Measurements from ENCODE around the gene TEX52.

The TEX52 gene

DNA sequence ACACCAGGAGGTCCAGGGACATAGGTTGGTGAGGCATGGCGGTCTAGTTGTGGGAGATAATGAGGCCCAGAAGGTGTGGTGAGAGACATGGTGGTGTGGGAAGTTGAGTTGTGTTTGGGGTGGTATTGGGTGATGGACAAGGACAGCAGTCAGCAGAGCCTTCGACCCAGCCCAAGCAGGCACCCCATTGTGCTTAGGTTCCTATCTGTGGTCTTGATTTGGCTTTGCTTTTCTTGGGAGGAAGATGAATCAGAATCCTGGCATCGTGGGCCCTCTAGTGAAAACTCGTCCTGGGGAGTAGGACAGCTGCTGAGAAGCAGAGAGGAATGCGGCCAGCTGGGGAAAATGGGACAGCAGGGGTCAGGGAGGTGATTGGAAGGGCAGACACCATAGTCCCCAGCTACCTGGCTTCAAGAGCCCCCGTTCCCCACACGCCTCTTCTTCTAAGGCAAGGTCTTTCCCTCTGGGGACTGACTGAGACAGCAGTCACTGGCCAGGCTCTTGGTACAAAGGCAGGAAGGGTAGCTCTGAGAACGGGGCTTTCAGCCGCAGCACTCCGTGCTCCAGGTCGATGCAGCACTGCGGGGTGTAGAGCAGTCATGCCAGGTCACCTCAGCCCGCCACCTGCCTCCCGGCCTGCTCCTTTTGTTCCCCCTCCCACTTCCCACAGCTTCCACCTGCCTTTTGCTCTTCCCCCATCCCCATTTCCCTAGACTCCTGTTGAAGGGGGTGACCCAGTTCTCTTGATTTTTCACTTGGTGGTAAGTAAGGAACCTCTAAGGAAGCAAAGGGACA is 29.9 kb downstream of the TEX52 start:
- no peak for TF ChIP-seq ZNF274 (IDR thresholded peaks at IDR 0.05; ENCODE audit: low read depth, low read length)

DNA sequence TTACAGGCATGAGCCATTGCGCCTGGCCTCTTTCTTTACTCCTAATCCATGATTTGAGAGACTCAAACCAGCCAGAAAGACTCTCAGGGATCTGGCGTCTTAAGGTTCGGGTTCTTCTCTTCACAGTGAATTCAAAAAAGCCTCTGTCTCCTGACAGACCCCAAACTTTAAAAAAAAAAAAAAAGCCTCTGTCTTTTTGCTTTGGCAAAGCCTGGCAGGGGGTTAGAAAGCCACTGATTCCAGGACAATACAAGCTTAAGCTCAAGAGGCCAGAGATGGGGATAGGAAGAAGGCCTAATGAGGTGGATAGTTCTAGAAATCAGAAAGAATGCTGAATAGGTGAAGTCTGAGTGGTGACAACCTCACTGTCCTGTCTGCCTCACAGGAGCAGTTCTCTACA is 30.8 kb downstream of the TEX52 start:
- TF ChIP-seq ZNF274 (IDR thresholded peaks at IDR 0.05; ENCODE audit: low read depth, low read length), result no peak
- no peak overlapping the region for H3K4me3 ChIP-seq (ENCODE audit: low read length)

More for the DNA sequence above, 29.9 kb downstream of the TEX52 start:
- H3K4me3 ChIP-seq (ENCODE audit: low read length), result no peak overlapping the region

DNA sequence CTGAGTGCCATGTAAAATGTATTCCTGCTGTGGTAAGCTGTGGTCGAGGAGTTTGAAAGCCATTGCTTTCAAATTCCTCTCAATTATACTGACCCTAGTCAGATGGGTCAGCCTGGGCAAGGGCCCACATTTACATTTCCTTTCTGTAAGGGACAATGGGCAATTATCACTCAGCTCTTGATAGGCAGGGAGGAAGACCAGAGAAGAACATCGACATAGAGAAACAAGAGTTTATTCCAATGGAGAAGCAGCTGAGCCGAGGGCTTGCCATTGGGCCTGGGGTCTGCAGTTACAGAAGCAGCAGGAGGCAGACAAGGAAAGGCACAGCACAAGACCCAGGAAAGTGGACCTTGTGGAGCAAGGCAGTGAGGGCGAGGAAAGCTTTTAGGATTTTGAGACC is 31.7 kb downstream of the TEX52 start:
- no peak for TF ChIP-seq ZNF274 (IDR thresholded peaks at IDR 0.05; ENCODE audit: low read depth, low read length)
- H3K4me3 ChIP-seq (ENCODE audit: low read length), result no peak overlapping the region

DNA sequence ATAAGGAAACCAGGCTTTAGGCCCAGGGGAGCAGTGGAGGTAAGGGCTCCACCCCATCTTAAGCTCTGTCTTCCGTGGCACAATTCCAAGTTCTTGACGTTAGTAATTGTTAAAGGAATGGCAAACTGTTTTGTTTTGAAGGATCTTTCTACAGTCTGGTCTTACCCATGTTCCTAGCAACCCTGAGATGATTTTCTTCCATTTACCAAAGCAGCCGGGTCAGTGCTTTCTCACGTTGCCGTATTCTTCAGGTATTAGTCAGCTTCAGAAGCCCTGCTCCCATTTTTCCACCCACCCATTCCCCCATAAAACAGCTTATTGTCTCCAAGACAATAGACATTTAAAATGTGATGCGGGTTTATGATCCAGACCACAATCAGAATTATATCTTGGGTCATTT is 32.3 kb downstream of the TEX52 start:
- H3K4me3 ChIP-seq (ENCODE audit: low read length), result no peak overlapping the region
- no peak for TF ChIP-seq ZNF274 (IDR thresholded peaks at IDR 0.05; ENCODE audit: low read depth, low read length)

DNA sequence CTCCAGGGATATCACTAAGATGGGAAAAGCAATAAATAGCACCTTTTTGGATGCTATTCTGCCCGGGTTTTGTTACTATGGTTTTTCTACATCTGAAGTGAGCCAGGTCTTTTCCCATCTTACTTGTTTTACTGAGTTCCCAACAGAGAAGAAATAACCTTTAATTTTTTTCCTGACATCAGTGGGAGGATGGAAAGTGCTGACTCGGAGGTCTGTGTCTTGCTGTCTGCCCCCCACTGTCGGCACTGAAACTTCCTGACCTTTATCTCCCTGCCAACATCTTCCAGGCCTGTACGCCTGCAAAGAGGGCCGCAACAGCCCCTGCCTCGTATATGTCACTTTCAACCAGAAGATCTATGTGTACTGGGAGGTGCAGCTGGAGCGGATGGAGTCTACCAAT is 33.4 kb downstream of the TEX52 start:
- no peak for TF ChIP-seq ZNF274 (IDR thresholded peaks at IDR 0.05; ENCODE audit: low read depth, low read length)
- H3K4me3 ChIP-seq (ENCODE audit: low read length), result no peak overlapping the region

- no peak for TF ChIP-seq ZNF274 (IDR thresholded peaks at IDR 0.05; ENCODE audit: low read depth, low read length)
Observed at GRCh38 chr12:2820432-2820831, 36.4 kb downstream of the TEX52 start.

DNA sequence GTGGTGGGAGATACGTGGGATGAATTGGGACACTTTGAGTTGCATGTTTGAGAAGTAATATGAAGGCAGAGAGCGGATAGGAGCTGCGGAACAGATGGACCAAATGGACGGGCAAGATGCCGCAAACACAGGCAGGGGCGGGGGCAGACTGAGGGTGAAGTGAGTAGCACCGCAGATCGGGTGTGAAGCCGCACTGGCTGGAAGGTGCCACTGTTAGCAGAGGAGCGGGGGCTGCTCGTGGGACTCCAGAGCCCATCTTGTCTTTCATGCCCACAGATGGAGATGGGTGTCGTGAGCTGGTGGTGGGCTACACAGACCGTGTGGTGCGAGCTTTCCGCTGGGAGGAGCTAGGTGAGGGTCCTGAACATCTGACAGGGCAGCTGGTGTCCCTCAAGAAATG is 37.0 kb downstream of the TEX52 start:
- H3K4me3 ChIP-seq (ENCODE audit: low read length), result no peak overlapping the region
- no peak for TF ChIP-seq ZNF274 (IDR thresholded peaks at IDR 0.05; ENCODE audit: low read depth, low read length)

More at GRCh38 chr12:2820432-2820831, 36.4 kb downstream of the TEX52 start:
- H3K4me3 ChIP-seq (ENCODE audit: low read length), result no peak overlapping the region

DNA sequence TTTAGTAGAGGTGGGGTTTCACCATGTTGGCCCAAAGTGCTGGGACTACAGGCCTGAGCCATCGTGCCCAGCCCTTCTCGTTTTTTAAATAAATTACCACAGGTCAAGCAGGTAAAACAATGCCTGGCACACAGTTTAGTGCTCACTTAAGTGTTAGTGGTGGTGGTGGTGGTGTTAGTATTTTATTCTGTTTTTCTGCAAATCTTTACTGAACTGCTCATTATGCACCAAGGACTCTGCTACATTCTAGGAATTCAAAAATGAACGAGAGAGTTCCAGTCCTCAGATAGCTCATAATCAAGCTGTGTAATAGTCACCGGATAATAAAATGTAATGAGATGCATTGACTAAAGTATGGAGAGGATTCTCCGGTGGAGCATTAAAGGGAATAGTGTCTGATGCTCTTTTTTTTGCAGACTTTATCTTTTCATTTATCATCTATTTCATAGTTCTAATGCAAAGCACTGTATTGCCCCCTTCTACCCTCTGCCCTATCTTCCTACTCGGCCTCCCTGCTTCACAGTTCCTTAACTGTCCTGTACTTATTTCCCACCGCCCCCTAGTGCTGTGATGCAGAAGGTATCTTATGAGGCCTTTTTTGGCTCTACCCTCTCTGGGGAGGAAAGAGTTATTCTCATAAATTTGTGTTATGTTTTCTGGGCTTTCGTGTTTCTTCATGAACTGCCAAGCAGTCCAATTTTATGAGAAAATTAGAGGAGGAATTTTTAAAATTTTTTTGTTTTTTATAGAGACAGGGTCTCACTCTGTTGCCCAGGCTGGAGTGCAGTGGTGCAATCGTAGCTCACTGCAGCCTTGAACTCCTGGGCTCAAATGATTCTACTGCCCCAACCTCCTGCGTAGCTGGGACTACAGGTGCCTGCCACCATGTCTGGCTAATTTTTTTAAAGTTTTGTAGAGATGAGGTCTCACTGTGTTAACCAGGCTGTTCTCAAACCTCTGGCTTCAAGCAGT is 43.3 kb downstream of the TEX52 start:
- H3K4me3 ChIP-seq (ENCODE audit: low read length), result peak overlapping the region; percentile 63
- TF ChIP-seq ZNF274 (IDR thresholded peaks at IDR 0.05; ENCODE audit: low read depth, low read length), result no peak

GRCh38 chr12:2812290-2813213 is 44.3 kb downstream of the TEX52 start, which contains the start of gene ITFG2:
ITFG2 (plus strand) TSS chr12:2812668; CDS start chr12:2812761, 93 bp downstream.
- H3K4me3 ChIP-seq (ENCODE audit: low read length), result peak within 1 kb of the TSS; percentile 63
- TF ChIP-seq ZNF274 (IDR thresholded peaks at IDR 0.05; ENCODE audit: low read depth, low read length), result no peak

DNA sequence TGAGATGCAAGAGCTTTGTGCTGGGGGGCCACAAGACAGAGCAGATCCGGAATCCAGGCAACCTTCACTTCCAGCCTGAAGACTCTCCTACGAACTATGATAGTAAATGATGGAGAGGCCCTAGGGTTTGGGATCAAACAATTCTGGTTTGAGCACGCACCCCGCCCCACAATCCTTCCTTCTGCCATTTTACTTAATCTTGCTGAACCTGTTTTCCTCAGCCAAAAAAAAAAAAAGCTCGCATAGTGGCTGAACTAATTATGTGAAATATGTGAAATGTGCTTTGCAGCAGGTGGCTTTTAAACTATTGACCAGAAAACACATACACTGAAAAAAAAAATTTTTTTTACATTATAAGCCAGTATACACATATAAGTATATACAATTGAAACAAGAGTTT is 45.0 kb downstream of the TEX52 start:
- TF ChIP-seq ZNF274 (IDR thresholded peaks at IDR 0.05; ENCODE audit: low read depth, low read length), result no peak
- H3K4me3 ChIP-seq (ENCODE audit: low read length), result no peak overlapping the region; the same call in 1 of the 2 replicates

DNA sequence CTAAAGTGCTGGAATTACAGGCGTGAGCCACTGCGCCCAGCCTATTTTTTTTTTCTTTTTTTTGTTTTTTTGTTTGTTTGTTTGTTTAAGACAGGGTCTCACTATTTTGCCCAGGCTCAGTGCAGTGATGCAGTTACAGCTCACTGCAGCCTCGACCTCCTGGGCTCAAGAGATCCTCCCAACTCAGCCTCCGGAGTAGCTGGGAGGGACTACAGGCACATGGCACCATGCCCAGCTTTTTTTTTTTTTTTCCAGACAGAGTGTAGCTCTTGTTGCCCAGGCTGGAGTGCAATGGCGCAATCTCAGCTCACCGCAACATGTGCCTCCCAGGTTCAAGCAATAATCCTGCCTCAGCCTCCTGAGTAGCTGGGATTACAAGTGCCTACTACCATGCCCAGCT is 50.1 kb downstream of the TEX52 start:
- H3K4me3 ChIP-seq (ENCODE audit: low read length), result no peak overlapping the region
- TF ChIP-seq ZNF274 (IDR thresholded peaks at IDR 0.05; ENCODE audit: low read depth, low read length), result no peak

DNA sequence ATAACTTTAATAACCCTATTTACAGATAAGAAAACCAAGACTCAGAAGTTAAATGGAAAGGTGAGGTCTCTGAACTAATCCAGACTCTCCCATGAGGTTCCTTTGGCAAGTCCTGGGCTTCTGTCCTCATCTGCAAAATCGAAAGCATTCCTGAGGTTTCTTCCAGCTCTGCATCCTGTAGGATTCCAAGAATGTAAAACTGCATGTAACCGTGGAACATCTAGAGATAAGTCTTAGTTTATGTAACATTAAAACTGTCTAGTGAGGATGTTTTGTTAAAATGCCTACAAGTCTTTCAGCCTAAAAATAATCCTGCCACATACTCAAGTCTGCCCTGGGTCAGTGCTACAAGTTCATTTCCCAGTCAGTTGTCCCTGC is 51.7 kb downstream of the TEX52 start:
- TF ChIP-seq ZNF274 (IDR thresholded peaks at IDR 0.05; ENCODE audit: low read depth, low read length), result no peak

DNA sequence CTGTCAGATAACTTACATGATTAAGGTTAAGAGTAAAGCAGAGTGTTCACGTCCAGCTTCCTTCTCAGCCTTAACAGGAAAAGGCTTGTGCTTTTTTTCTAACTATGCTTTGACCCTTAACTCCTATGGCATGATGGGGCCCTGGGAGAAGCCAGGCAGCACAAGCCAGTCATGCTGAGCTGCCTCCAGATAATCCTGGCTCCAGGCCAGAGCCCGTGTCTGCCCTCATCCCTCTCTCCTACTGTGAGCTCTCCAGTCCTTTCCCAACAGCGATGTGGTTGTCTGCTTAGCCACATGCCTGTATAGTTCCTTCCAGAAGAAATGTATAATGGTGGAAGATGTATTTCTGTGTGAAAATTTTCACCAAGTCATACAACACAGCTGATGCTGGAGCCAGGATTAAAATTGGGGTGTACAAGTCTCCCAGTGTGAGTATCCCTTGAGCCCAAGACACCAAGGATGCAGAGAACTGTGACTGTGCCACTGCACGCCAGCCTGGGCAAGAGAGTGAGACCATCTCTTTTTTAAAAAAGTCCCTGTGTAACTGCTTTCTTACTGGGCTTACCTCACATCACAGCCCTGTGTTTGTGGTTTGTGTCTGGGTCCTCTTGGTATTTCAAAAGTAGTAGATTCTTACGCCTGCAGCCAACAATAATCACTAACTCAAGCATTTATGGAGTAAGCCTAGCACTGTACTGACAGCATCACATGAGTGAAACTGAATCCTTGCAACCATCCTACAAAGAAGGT is 52.3 kb downstream of the TEX52 start:
- H3K4me3 ChIP-seq (ENCODE audit: low read length), result no peak overlapping the region
- TF ChIP-seq ZNF274 (IDR thresholded peaks at IDR 0.05; ENCODE audit: low read depth, low read length), result no peak

More for the DNA sequence above, 51.7 kb downstream of the TEX52 start:
- H3K4me3 ChIP-seq (ENCODE audit: low read length), result no peak overlapping the region
